ENCODE measurements around the gene PDE4B.

DNA sequence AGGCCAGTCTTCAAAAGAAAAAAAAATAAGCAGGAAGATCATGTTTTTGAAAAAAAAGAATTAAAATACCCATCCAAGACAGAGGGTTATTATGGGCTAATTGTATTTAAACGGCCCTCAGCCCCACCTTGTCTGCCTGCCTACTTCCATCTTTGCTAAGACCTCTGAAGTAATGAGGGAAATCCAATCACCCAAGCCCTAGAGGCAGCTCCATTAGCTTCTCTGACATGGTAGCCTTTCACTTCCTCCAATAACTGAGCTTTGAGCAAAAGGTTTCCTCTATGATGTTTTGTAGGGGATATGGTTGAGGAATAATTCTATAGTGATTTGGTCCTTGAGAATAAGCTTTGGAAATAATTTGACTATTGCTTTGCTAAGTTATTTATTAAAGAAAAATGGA is 563.1 kb downstream of the PDE4B start:
- TF ChIP-seq, protein P1, sequence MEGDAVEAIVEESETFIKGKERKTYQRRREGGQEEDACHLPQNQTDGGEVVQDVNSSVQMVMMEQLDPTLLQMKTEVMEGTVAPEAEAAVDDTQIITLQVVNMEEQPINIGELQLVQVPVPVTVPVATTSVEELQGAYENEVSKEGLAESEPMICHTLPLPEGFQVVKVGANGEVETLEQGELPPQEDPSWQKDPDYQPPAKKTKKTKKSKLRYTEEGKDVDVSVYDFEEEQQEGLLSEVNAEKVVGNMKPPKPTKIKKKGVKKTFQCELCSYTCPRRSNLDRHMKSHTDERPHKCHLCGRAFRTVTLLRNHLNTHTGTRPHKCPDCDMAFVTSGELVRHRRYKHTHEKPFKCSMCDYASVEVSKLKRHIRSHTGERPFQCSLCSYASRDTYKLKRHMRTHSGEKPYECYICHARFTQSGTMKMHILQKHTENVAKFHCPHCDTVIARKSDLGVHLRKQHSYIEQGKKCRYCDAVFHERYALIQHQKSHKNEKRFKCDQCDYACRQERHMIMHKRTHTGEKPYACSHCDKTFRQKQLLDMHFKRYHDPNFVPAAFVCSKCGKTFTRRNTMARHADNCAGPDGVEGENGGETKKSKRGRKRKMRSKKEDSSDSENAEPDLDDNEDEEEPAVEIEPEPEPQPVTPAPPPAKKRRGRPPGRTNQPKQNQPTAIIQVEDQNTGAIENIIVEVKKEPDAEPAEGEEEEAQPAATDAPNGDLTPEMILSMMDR (conservative IDR thresholded peaks at IDR 0.05 in 1 of 2, IDR thresholded peaks at IDR 0.05 in 1 of 2; ENCODE audit: extremely low read depth in 1 of 2, insufficient read depth in 1 of 2, low read depth in 1 of 2, low read length in 2 of 2), result no peak
- no peak for TF ChIP-seq EZH2 (IDR thresholded peaks at IDR 0.05; ENCODE audit: borderline replicate concordance, low read length)
